Right atrium auricular region (tissue), 2 donors: Measurements from ENCODE around the gene FADS3. TPM values are rescaled to one million over a fixed set of nuclear protein-coding genes. Genes with fewer than 3 reads are reported as not detected.

Experiments
- DNase-seq: peaks from one replicate; pipeline ENCODE4 v3.0.0-alpha.2; 2019; ENCODE audit warnings: low spot score
- H3K27ac ChIP-seq, 2 donors: fragments of 200-600 bp; sonication (generic); 1 replicate in 1 of 2; 2 replicates in 1 of 2; pipeline ENCODE4 v1.5.1; 2016 to 2019
- H3K27me3 ChIP-seq, 2 donors: fragments of 200-600 bp; sonication (generic); one replicate each; pipeline versions ENCODE4 v1.5.1 to v1.6.0; 2017 to 2019
- H3K36me3 ChIP-seq: fragments of 200-600 bp; sonication (generic); one replicate; pipeline ENCODE4 v1.5.1; 2016
- H3K4me1 ChIP-seq, 2 donors: fragments of 200-600 bp; sonication (generic); one replicate each; pipeline versions ENCODE4 v1.5.1 to v1.6.0; 2017 to 2019
- H3K4me3 ChIP-seq, 2 donors: fragments of 200-600 bp; sonication (generic); 1 replicate in 1 of 2; 2 replicates in 1 of 2; pipeline ENCODE4 v1.5.1; 2017 to 2019; ENCODE audit warnings: mild to moderate bottlenecking in 1 of 2, moderate library complexity in 1 of 2
- H3K9me3 ChIP-seq, 2 donors: fragments of 200-600 bp; sonication (generic); one replicate each; pipeline ENCODE4 v1.5.1; 2019
- total RNA-seq, 2 donors: library from RNA; depleted of rRNA; stranded (reverse); fragments of >200 nt; gene quantifications; one replicate each; pipeline ENCODE4 v1.1.0, GENCODE V29; 2016
- TF ChIP-seq, protein P1 (sequence below), 2 donors: fragments of 200-600 bp; sonication (generic); IDR thresholded peaks; one replicate each; pipeline ENCODE4 v1.5.1; 2019; ENCODE audit warnings: antibody characterized with exemption in 2 of 2

FADS3 gene
- total RNA-seq, 2 donors from 2014 or later: 48.7 to 93.0 TPM

DNA sequence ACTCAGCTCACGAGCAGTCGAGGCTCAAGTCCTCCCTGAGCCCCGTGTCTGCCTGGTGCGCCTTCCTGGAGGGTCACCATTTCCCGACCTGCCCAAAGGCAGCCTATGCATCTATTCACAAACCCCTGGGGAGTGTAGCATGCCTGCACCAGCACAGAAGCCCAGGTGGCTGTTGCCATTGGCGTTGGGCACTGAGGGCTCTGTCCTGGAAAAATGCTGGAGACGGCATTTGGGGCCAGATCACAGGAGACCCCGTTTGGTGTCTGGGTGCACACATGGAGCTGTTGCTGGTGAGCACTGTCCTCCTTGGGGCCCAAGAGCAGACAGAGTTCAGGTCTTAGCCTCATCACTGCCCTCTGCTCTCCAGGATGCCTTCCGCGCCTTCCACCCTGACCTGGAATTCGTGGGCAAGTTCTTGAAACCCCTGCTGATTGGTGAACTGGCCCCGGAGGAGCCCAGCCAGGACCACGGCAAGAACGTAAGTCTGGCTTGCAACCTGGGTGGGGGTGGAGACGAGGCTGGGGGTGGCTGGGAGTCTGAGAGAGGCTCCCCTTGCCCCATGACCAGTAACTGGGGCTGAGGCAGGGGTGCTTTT, 53.8 kb downstream of the FADS3 start:
- Histone ChIP-seq H3K36me3 (no peaks in the 10 kb centered on the region), H3K4me1 (peaks cover 0 to 28% of the 10 kb centered on the region in 2 donors), H3K27ac (no peak overlapping the region), H3K27me3 (no peaks in the 10 kb centered on the region), H3K4me3 (no peak overlapping the region), H3K9me3 (no peaks in the 10 kb centered on the region)
- TF ChIP-seq, protein P1, sequence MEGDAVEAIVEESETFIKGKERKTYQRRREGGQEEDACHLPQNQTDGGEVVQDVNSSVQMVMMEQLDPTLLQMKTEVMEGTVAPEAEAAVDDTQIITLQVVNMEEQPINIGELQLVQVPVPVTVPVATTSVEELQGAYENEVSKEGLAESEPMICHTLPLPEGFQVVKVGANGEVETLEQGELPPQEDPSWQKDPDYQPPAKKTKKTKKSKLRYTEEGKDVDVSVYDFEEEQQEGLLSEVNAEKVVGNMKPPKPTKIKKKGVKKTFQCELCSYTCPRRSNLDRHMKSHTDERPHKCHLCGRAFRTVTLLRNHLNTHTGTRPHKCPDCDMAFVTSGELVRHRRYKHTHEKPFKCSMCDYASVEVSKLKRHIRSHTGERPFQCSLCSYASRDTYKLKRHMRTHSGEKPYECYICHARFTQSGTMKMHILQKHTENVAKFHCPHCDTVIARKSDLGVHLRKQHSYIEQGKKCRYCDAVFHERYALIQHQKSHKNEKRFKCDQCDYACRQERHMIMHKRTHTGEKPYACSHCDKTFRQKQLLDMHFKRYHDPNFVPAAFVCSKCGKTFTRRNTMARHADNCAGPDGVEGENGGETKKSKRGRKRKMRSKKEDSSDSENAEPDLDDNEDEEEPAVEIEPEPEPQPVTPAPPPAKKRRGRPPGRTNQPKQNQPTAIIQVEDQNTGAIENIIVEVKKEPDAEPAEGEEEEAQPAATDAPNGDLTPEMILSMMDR (IDR thresholded peaks at IDR 0.05): no peak
- no peak for DNase-seq

DNA sequence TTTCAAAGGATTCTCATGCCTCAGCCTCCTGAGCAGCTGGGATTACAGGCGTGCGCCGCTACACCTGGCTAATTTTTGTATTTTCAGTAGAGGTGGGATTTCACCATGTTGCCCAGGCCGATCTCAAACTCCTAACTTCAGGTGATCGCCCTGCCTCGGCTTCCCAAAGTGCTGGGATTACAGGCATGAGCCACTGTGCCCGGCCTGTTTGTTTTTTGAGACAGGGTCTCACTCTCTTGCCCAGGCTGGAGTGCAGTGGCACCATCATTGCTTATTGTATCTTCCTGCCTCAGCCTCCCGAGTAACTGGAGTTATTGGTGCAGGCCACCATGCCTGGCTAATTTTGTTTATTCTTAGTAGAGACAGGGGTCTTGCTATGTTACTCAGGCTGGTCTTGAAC, 55.2 kb downstream of the FADS3 start:
- Histone ChIP-seq H3K4me1 (peaks cover 0 to 34% of the 10 kb centered on the region in 2 donors), H3K9me3 (no peaks in the 10 kb centered on the region), H3K4me3 (no peak overlapping the region), H3K27ac (no peak overlapping the region), H3K36me3 (no peaks in the 10 kb centered on the region), H3K27me3 (no peaks in the 10 kb centered on the region)
- no peak for DNase-seq
- TF ChIP-seq, protein P1 (IDR thresholded peaks at IDR 0.05): no peak

DNA sequence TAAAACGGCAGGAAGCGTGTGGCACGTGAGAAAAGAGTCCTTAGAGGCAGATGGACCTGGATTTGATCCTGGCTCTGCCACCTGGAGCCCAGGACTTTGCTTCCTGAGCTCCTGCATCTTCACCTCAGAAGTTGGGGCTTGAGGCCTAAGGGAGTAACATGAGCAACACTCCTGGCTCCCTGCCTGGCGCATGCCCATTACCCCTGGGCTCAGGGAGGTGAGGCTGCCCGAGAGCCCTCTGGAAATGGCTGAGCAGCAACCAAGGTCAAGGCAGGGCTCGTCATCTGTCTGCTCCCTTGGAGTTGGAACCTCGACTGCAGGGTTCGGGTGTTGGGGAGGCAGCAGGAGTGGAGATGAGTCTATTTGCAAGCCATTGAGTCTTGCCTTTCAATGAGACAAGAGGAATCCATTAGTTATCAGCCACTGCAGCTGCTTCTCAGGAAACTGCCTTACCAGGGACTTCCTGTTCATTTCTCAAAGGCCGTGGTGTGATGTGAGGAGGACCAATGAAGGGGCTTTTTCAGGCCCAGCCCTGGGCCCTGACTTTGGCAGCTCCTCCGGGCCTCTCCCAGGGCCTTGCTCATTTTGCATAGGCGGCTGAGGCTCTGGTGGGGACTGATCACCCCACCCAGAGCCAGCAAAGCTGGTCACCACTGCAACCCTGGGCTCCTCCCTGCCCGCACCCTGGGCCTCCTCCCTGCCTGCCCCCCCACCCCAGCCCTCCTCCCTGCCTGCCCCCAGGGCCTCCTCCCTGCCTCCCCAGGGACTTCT, 56.9 kb downstream of the FADS3 start:
- Histone ChIP-seq H3K4me3 (no peak overlapping the region), H3K9me3 (no peaks in the 10 kb centered on the region), H3K4me1 (peaks cover 0 to 48% of the 10 kb centered on the region in 2 donors), H3K36me3 (no peaks in the 10 kb centered on the region), H3K27me3 (no peaks in the 10 kb centered on the region), H3K27ac (peak overlapping the region; percentile 44 to 54)
- TF ChIP-seq, protein P1 (IDR thresholded peaks at IDR 0.05): no peak
- peak; percentile 77 for DNase-seq

DNA sequence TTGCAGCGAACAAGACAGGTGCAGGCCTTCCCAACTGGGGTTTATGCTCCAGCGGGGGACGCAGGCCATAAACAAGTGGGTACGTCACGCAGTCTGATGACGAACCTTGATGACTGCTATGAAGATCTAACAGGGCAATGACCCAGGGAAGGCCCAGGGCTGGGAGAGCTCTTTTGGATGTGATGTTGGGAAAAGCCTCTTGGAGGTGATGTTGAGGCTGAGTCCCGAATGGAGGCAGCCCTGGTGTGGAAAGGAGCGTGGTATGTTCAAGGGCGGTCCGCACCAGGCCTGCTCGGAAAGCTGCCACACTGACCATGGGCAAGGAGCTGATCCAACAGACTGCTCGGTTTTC, 57.4 kb downstream of the FADS3 start:
- TF ChIP-seq, protein P1 (IDR thresholded peaks at IDR 0.05): no peak
- Histone ChIP-seq H3K36me3 (no peaks in the 10 kb centered on the region), H3K9me3 (no peaks in the 10 kb centered on the region), H3K4me1 (peaks cover 0 to 54% of the 10 kb centered on the region in 2 donors), H3K27me3 (no peaks in the 10 kb centered on the region), H3K4me3 (no peak overlapping the region), H3K27ac (peak overlapping the region; percentile 44 to 54)
- DNase-seq: no peak

DNA sequence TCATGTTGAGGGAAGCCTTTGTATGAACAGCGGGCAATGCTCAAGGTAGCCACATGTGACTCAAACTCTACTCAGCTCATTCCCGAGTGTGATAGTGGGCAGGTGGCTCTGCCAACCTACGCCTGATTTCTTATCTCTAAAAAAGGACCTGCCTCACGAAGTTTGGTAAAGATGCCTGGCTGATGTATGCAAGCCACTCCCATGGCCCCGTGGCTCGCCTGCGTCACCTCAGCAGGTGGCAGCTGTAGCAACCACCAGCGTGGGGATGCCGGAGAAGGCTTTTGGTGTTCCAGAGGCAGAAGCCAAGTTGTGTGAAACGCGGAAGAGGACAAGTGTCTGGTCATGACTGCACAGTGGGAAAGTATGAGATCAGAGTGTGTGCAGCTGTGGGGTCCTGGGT, 57.9 kb downstream of the FADS3 start:
- TF ChIP-seq, protein P1 (IDR thresholded peaks at IDR 0.05): no peak
- Histone ChIP-seq H3K4me3 (no peak overlapping the region), H3K27ac (no peak overlapping the region), H3K9me3 (no peaks in the 10 kb centered on the region), H3K36me3 (no peaks in the 10 kb centered on the region), H3K4me1 (peaks cover 0 to 58% of the 10 kb centered on the region in 2 donors), H3K27me3 (no peaks in the 10 kb centered on the region)
- DNase-seq: no peak
